Suprapubic skin (tissue), 4 donors: Measurements from ENCODE around the gene OGFOD2.

Source experiments
- POLR2A ChIP-seq, 2 donors: fragments of 450-650 bp; IDR thresholded peaks; one replicate each; pipeline ENCODE4 v1.6.1; 2017; ENCODE audit warnings: antibody characterized with exemption in 2 of 2, mild to moderate bottlenecking in 2 of 2, moderate library complexity in 2 of 2
- POLR2AphosphoS5 ChIP-seq, 3 donors: sonication (generic); formaldehyde crosslinking; IDR thresholded peaks; one replicate each; pipeline ENCODE4 v1.6.1; 2017; ENCODE audit warnings: antibody characterized with exemption in 3 of 3
- TF ChIP-seq, protein P1 (sequence below), 2 donors: fragments of 200-600 bp in 1 of 2; fragments of 450-650 bp in 1 of 2; sonication (generic) in 1 of 2; IDR thresholded peaks; one replicate each; pipeline ENCODE4 v1.5.1; 2016 to 2019; ENCODE audit warnings: antibody characterized with exemption in 2 of 2, mild to moderate bottlenecking in 1 of 2, moderate library complexity in 1 of 2

DNA sequence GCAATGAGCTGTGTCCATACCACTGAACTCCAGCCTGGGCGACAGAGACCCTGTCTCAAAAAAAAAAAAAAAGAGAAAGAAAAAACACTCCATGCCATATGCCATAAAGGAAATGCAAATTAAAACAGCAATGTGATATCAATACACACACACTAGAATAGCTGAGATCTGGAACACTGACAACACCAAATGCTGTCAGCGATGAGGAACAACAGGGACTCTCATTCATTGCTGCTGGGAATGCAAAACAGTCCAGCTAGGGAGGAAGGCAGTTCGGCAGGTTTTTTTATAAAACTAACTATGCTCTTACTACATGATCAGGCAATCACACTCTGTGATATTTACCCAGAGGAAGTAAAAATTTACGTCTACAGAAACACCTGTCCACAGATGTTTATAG lies 5.4 kb upstream of the OGFOD2 start:
- TF ChIP-seq, protein P1, sequence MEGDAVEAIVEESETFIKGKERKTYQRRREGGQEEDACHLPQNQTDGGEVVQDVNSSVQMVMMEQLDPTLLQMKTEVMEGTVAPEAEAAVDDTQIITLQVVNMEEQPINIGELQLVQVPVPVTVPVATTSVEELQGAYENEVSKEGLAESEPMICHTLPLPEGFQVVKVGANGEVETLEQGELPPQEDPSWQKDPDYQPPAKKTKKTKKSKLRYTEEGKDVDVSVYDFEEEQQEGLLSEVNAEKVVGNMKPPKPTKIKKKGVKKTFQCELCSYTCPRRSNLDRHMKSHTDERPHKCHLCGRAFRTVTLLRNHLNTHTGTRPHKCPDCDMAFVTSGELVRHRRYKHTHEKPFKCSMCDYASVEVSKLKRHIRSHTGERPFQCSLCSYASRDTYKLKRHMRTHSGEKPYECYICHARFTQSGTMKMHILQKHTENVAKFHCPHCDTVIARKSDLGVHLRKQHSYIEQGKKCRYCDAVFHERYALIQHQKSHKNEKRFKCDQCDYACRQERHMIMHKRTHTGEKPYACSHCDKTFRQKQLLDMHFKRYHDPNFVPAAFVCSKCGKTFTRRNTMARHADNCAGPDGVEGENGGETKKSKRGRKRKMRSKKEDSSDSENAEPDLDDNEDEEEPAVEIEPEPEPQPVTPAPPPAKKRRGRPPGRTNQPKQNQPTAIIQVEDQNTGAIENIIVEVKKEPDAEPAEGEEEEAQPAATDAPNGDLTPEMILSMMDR (IDR thresholded peaks at IDR 0.05): no peak
- no peak for TF ChIP-seq POLR2AphosphoS5 (IDR thresholded peaks at IDR 0.05)
- no peak for TF ChIP-seq POLR2A (IDR thresholded peaks at IDR 0.05)
